ENCODE measurements around the gene CCDC85B. TPM values are rescaled to one million over a fixed set of nuclear protein-coding genes. Genes with fewer than 3 reads are reported as not detected.
A peak's percentile ranks its signal among the peaks of the same experiment; 100 is the strongest.

Gene CCDC85B
- total and polyA plus RNA-seq, 5 donors = 50.8 to 80.3 (median 58.4) TPM

GRCh38 chr11:65925397-65925796, 34.9 kb downstream of the CCDC85B start:
- H3K27me3 ChIP-seq (ENCODE audit: control insufficient read depth, insufficient read depth) = no peaks in the 10 kb centered on the region
- no peak overlapping the region for H3K27ac ChIP-seq (ENCODE audit: low read length)
- ATAC-seq = no peak
- no peaks in the 10 kb centered on the region for H3K9me3 ChIP-seq (ENCODE audit: control insufficient read depth, low read length)
- WGBS = 35% methylated on average over 2 of the region's 2 CpGs
- H3K4me3 ChIP-seq (ENCODE audit: low read length) = no peak overlapping the region
- no peak for DNase-seq
- peaks cover 2% of the 10 kb centered on the region for H3K4me1 ChIP-seq (ENCODE audit: control insufficient read depth, insufficient read depth, low read length)
- intact Hi-C loops (cut with DNase I) = no loop called here

GRCh38 chr11:65927904-65928397, 37.5 kb downstream of the CCDC85B start:
- intact Hi-C loops (cut with DNase I) = no loop called here
- Histone ChIP-seq H3K4me3 (ENCODE audit: low read length) (no peak overlapping the region), H3K9me3 (ENCODE audit: control insufficient read depth, low read length) (no peaks in the 10 kb centered on the region), H3K4me1 (ENCODE audit: control insufficient read depth, insufficient read depth, low read length) (no peaks in the 10 kb centered on the region), H3K27me3 (ENCODE audit: control insufficient read depth, insufficient read depth) (no peaks in the 10 kb centered on the region), H3K27ac (ENCODE audit: low read length) (no peak overlapping the region)
- 56% methylated on average over 9 of the region's 9 CpGs for WGBS
- ATAC-seq (peak; percentile 24 to 27), DNase-seq (peak in 2 of 3 donors; percentile 13 to 57)

- DNase-seq (no peak), ATAC-seq (no peak)
- H3K4me1 ChIP-seq (ENCODE audit: control insufficient read depth, insufficient read depth, low read length) = no peaks in the 10 kb centered on the region
- H3K27ac ChIP-seq (ENCODE audit: low read length) = no peak overlapping the region
- WGBS = 57% methylated on average over 6 of the region's 6 CpGs
- H3K9me3 ChIP-seq (ENCODE audit: control insufficient read depth, low read length) = no peaks in the 10 kb centered on the region
- no peaks in the 10 kb centered on the region for H3K27me3 ChIP-seq (ENCODE audit: control insufficient read depth, insufficient read depth)
- no peak overlapping the region for H3K4me3 ChIP-seq (ENCODE audit: low read length)
- intact Hi-C loops (cut with DNase I) = no loop called here
Measured at GRCh38 chr11:65928667-65929066, 38.2 kb downstream of the CCDC85B start.

- H3K9me3 ChIP-seq (ENCODE audit: control insufficient read depth, low read length) = no peaks in the 10 kb centered on the region
- H3K4me3 ChIP-seq (ENCODE audit: low read length) = no peak overlapping the region
- ATAC-seq (no peak), DNase-seq (no peak)
- WGBS = 47% methylated on average over 13 of the region's 13 CpGs
- H3K27me3 ChIP-seq (ENCODE audit: control insufficient read depth, insufficient read depth) = no peaks in the 10 kb centered on the region
- intact Hi-C loops (cut with DNase I) = no loop called here
- H3K4me1 ChIP-seq (ENCODE audit: control insufficient read depth, insufficient read depth, low read length) = no peaks in the 10 kb centered on the region
- H3K27ac ChIP-seq (ENCODE audit: low read length) = no peak overlapping the region
Measured at GRCh38 chr11:65931773-65932557, 41.5 kb downstream of the CCDC85B start.

GRCh38 chr11:65932558-65932919, 42.1 kb downstream of the CCDC85B start:
- Histone ChIP-seq H3K4me3 (ENCODE audit: low read length) (no peak overlapping the region), H3K9me3 (ENCODE audit: control insufficient read depth, low read length) (no peaks in the 10 kb centered on the region), H3K4me1 (ENCODE audit: control insufficient read depth, insufficient read depth, low read length) (no peaks in the 10 kb centered on the region), H3K27ac (ENCODE audit: low read length) (no peak overlapping the region), H3K27me3 (ENCODE audit: control insufficient read depth, insufficient read depth) (no peaks in the 10 kb centered on the region)
- WGBS = 29% methylated on average over 9 of the region's 9 CpGs
- ATAC-seq (no peak), DNase-seq (no peak)
- intact Hi-C loops (cut with DNase I) = no loop called here

- 44% methylated on average over 4 of the region's 4 CpGs for WGBS
- ATAC-seq = no peak
- no peak overlapping the region for H3K4me3 ChIP-seq (ENCODE audit: low read length)
- no peaks in the 10 kb centered on the region for H3K4me1 ChIP-seq (ENCODE audit: control insufficient read depth, insufficient read depth, low read length)
- intact Hi-C loops (cut with DNase I) = no loop called here
- no peak for DNase-seq
- H3K9me3 ChIP-seq (ENCODE audit: control insufficient read depth, low read length) = no peaks in the 10 kb centered on the region
- no peaks in the 10 kb centered on the region for H3K27me3 ChIP-seq (ENCODE audit: control insufficient read depth, insufficient read depth)
- H3K27ac ChIP-seq (ENCODE audit: low read length) = no peak overlapping the region
Measured at GRCh38 chr11:65934014-65934413, 43.5 kb downstream of the CCDC85B start.

- WGBS = 45% methylated on average over 4 of the region's 4 CpGs
Measured at GRCh38 chr11:65937766-65938165, 47.3 kb downstream of the CCDC85B start.

More at GRCh38 chr11:65937766-65938165, 47.3 kb downstream of the CCDC85B start:
- no peaks in the 10 kb centered on the region for H3K4me1 ChIP-seq (ENCODE audit: control insufficient read depth, insufficient read depth, low read length)
- ATAC-seq = no peak
- no peak for DNase-seq
- H3K27me3 ChIP-seq (ENCODE audit: control insufficient read depth, insufficient read depth) = no peaks in the 10 kb centered on the region
- H3K9me3 ChIP-seq (ENCODE audit: control insufficient read depth, low read length) = no peaks in the 10 kb centered on the region
- no peak overlapping the region for H3K4me3 ChIP-seq (ENCODE audit: low read length)
- H3K27ac ChIP-seq (ENCODE audit: low read length) = no peak overlapping the region
- intact Hi-C loops (cut with DNase I) = no loop called here

Other genes with a start within 250 kb of the CCDC85B start
- 10 to 100 TPM; 40.1 to 54.6 (median 40.9) TPM for gene RELA, start 227.8 kb upstream of the CCDC85B start, total RNA-seq
- gene RELA, start 227.8 kb upstream of the CCDC85B start, polyA plus RNA-seq = 30.6 TPM
- gene KAT5, start 178.4 kb upstream of the CCDC85B start, total RNA-seq = 10 to 100 TPM; 49.0 to 57.2 (median 54.0) TPM
- gene KAT5, start 178.4 kb upstream of the CCDC85B start, polyA plus RNA-seq = 49.1 TPM
- 10 to 100 TPM; 68.1 to 94.4 (median 76.4) TPM for gene RNASEH2C, start 169.9 kb upstream of the CCDC85B start, total RNA-seq
- 158 TPM for gene RNASEH2C, start 169.9 kb upstream of the CCDC85B start, polyA plus RNA-seq
- gene AP5B1, start 109.7 kb upstream of the CCDC85B start, total RNA-seq = 10 to 100 TPM in 1 of 4 donors, 1 to 10 TPM in 3; 9.0 to 14.1 (median 9.1) TPM
- gene AP5B1, start 109.7 kb upstream of the CCDC85B start, polyA plus RNA-seq = 6.6 TPM
- gene OVOL1, start 103.6 kb upstream of the CCDC85B start, total RNA-seq = not detected
- not detected for gene OVOL1, start 103.6 kb upstream of the CCDC85B start, polyA plus RNA-seq
- under 1 TPM in 3 of 4 donors, not detected in 1; 0.20 to 0.88 (median 0.48) TPM for gene SNX32, start 56.7 kb upstream of the CCDC85B start, total RNA-seq
- gene SNX32, start 56.7 kb upstream of the CCDC85B start, polyA plus RNA-seq = 0.20 TPM
- gene CFL1, start 32.5 kb upstream of the CCDC85B start, total RNA-seq = 100 to 1,000 TPM; 285 to 470 (median 377) TPM
- 389 TPM for gene CFL1, start 32.5 kb upstream of the CCDC85B start, polyA plus RNA-seq
- 10 to 100 TPM; 33.3 to 39.5 (median 35.8) TPM for gene MUS81, start 30.2 kb upstream of the CCDC85B start, total RNA-seq
- 44.7 TPM for gene MUS81, start 30.2 kb upstream of the CCDC85B start, polyA plus RNA-seq
- gene EFEMP2, start 17.9 kb upstream of the CCDC85B start, total RNA-seq = 100 to 1,000 TPM; 139 to 164 (median 142) TPM
- 128 TPM for gene EFEMP2, start 17.9 kb upstream of the CCDC85B start, polyA plus RNA-seq
- gene CTSW, start 10.8 kb upstream of the CCDC85B start, total RNA-seq = 1 to 10 TPM in 1 of 4 donors, under 1 TPM in 3; 0.45 to 1.7 (median 0.64) TPM
- gene CTSW, start 10.8 kb upstream of the CCDC85B start, polyA plus RNA-seq = 0.79 TPM
- 10 to 100 TPM; 39.7 to 46.6 (median 42.8) TPM for gene FIBP, start 2.2 kb upstream of the CCDC85B start, total RNA-seq
- gene FIBP, start 2.2 kb upstream of the CCDC85B start, polyA plus RNA-seq = 37.8 TPM
- 1 to 10 TPM in 1 of 4 donors, under 1 TPM in 3; 0.57 to 5.5 (median 0.83) TPM for gene FOSL1, start 9.7 kb downstream of the CCDC85B start, total RNA-seq
- 2.6 TPM for gene FOSL1, start 9.7 kb downstream of the CCDC85B start, polyA plus RNA-seq
- 10 to 100 TPM; 31.1 to 41.8 (median 38.7) TPM for gene C11orf68, start 28.4 kb downstream of the CCDC85B start, total RNA-seq
- gene C11orf68, start 28.4 kb downstream of the CCDC85B start, polyA plus RNA-seq = 39.8 TPM
- gene DRAP1, start 28.8 kb downstream of the CCDC85B start, total RNA-seq = 10 to 100 TPM; 82.9 to 90.2 (median 85.2) TPM
- gene DRAP1, start 28.8 kb downstream of the CCDC85B start, polyA plus RNA-seq = 130 TPM
- not detected for gene TSGA10IP, start 54.8 kb downstream of the CCDC85B start, total RNA-seq
- gene TSGA10IP, start 54.8 kb downstream of the CCDC85B start, polyA plus RNA-seq = not detected
- 10 to 100 TPM; 34.3 to 41.7 (median 36.9) TPM for gene SART1, start 71.1 kb downstream of the CCDC85B start, total RNA-seq
- 41.3 TPM for gene SART1, start 71.1 kb downstream of the CCDC85B start, polyA plus RNA-seq
- gene EIF1AD, start 111.5 kb downstream of the CCDC85B start, total RNA-seq = 10 to 100 TPM; 19.3 to 22.2 (median 20.8) TPM
- 18.5 TPM for gene EIF1AD, start 111.5 kb downstream of the CCDC85B start, polyA plus RNA-seq
- gene BANF1, start 111.8 kb downstream of the CCDC85B start, total RNA-seq = 100 to 1,000 TPM; 175 to 258 (median 218) TPM
- 274 TPM for gene BANF1, start 111.8 kb downstream of the CCDC85B start, polyA plus RNA-seq
- gene CST6, start 121.3 kb downstream of the CCDC85B start, total RNA-seq = 1 to 10 TPM; 1.2 to 3.6 (median 2.2) TPM
- gene CST6, start 121.3 kb downstream of the CCDC85B start, polyA plus RNA-seq = 2.1 TPM
- not detected for gene CATSPER1, start 135.8 kb downstream of the CCDC85B start, total RNA-seq
- gene CATSPER1, start 135.8 kb downstream of the CCDC85B start, polyA plus RNA-seq = not detected
- gene GAL3ST3, start 158.5 kb downstream of the CCDC85B start, total RNA-seq = 10 to 100 TPM; 10.8 to 13.6 (median 12.1) TPM
- 8.9 TPM for gene GAL3ST3, start 158.5 kb downstream of the CCDC85B start, polyA plus RNA-seq
- 10 to 100 TPM; 84.4 to 97.7 (median 91.7) TPM for gene SF3B2, start 161.7 kb downstream of the CCDC85B start, total RNA-seq
- 62.1 TPM for gene SF3B2, start 161.7 kb downstream of the CCDC85B start, polyA plus RNA-seq
- gene PACS1, start 179.6 kb downstream of the CCDC85B start, total RNA-seq = 10 to 100 TPM; 48.3 to 82.5 (median 56.5) TPM
- gene PACS1, start 179.6 kb downstream of the CCDC85B start, polyA plus RNA-seq = 30.9 TPM

Measured in right cardiac atrium (tissue), 5 donors.